IPS-18a (cell line): ENCODE measurements around the gene SESN3.
"Not testable (repeated sequence)": the region's sequence is repeated elsewhere in the genome, so short reads cannot be mapped to it uniquely, and the experiment has no call there.

Source experiments
- H3K27ac ChIP-seq: one replicate; pipeline ENCODE4 v1.5.1; 2013; ENCODE audit warnings: low read length
- H3K27me3 ChIP-seq: one replicate; pipeline ENCODE4 v1.6.1; 2013; ENCODE audit warnings: mild to moderate bottlenecking, low read length; ENCODE audit not compliant: control insufficient read depth, insufficient read depth
- H3K36me3 ChIP-seq: one replicate; pipeline ENCODE4 v1.6.1; 2013; ENCODE audit warnings: low read depth, low read length; ENCODE audit not compliant: control insufficient read depth
- H3K4me1 ChIP-seq: one replicate; pipeline ENCODE4 v1.6.1; 2013; ENCODE audit warnings: low read depth, low read length; ENCODE audit not compliant: control insufficient read depth
- H3K4me3 ChIP-seq: one replicate; pipeline ENCODE4 v1.5.1; 2013; ENCODE audit warnings: low read length
- H3K9ac ChIP-seq: one replicate; pipeline ENCODE4 v1.6.1; 2013; ENCODE audit warnings: mild to moderate bottlenecking, low read length, moderate library complexity
- H3K9me3 ChIP-seq: one replicate; pipeline ENCODE4 v1.6.1; 2013; ENCODE audit warnings: low read depth, low read length; ENCODE audit not compliant: control insufficient read depth

Gene SESN3

DNA sequence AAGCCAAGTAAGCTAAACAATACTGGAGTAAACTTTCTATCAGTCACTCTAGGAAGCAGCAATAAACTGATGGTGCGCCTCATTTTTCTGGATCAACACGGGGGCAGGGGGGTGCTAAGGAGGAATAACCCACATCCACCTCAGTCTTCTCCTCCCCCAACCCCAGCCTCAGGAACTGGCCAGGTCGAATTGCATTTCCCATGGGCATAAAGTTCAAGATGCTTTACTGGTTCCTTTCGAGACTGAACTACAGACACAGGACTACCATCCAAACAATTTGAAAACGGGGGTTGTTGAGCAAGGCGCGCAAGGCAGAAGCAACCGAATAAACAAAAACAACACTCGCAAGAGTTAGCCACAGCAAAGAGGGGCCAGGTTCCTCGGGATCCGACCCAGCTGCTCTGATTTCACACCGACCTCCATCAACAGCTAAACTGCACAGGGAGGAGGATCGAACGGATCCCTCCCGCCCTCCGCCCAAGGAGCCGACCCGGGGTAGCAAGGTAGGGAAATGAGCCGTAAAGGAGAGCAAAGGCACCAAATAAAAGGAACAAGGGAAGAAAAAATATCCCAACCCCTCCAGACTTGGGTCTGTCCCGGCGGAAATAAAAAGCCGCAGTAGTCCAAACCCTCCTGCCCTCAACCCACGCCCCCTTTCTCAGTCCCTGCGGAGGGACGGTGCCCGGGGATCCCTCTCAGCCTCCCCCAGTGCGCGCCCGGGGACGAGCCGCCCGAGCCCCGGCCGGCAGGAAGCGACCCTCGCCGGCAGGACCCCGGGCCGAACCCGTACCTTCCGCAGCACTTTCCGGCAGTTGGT, 801 bp downstream of the SESN3 start:
- H3K27ac ChIP-seq, result no peak overlapping the region
- no peaks in the 10 kb centered on the region for H3K9me3 ChIP-seq
- peak overlapping the region; percentile 79 for H3K4me3 ChIP-seq
- H3K9ac ChIP-seq, result peak overlapping the region; percentile 64
- peaks cover 39% of the 10 kb centered on the region for H3K4me1 ChIP-seq
- H3K27me3 ChIP-seq, result peaks cover 16% of the 10 kb centered on the region
- H3K36me3 ChIP-seq, result no peaks in the 10 kb centered on the region

DNA sequence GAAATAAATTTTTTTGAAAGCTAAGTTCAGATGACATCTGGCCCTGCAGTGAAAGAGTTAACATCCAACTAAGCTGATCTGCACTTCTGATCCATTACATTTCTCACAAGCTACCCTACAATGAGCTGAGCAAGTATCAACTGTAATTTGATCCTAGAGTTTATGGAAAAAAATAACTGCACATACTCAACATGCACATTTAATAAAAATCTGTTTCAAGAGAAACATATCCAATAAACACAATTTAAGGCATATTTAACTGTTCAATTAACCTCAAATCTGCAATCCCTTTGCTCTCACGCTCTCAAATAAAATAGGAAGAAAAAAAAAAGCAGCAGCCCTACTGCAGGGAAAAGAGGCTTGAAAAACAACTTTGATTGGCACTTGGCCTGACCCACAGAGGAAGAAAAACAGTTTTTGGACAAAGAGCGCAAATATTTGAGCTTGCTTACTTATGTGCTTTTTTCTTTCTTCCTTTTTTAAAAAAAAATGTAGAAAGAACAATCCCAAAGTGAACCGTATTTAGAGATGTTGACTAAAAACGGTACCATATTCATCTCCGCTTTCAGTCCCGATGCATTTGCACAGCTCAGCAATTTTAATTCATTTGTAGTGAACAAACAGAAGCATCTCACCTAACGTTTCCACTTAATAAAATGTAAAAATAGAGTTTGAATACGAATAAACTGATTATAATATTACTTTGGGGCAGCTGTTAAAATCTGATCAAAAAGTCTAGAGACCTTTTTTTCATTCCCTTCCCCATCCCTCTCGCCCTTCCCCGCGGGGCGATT, 1.6 kb downstream of the SESN3 start:
- H3K9me3 ChIP-seq, result no peaks in the 10 kb centered on the region
- H3K4me1 ChIP-seq, result peaks cover 32% of the 10 kb centered on the region
- peak overlapping the region; percentile 79 for H3K4me3 ChIP-seq
- H3K27me3 ChIP-seq, result peaks cover 16% of the 10 kb centered on the region
- peak overlapping the region; percentile 64 for H3K9ac ChIP-seq
- H3K36me3 ChIP-seq, result no peaks in the 10 kb centered on the region
- no peak overlapping the region for H3K27ac ChIP-seq

DNA sequence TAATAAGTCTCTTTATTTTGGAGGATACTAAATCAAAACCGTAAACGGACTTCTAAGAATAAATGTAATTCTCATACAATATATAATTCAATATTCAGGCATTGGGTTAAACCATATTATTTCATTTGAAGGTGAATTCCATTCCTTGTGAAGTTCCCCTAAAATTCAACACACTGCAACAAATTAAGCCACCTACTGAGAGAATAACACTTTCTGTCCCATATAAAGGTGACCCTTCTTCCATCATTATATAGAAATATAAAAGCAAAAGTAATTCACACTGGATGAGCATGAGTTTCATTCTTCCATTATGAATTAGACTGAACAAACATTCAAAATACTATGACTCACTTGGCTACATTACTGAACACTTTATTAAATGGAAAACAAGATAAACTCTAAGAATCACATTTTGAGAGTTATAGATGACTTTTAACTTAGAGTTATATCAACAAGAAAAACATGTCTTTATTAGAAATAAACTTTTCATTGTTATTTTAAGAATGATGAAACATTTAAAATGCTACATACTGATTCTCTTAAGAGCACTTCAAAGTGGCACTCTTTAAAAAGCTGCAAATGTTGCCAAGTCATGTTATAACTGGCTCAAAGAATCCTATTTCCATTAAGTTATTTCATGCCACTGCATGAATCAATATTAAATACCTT, 2.8 kb downstream of the SESN3 start:
- Histone ChIP-seq H3K4me1 (peaks cover 24% of the 10 kb centered on the region), H3K4me3 (peak overlapping the region; percentile 79), H3K9ac (no peak overlapping the region), H3K36me3 (no peaks in the 10 kb centered on the region), H3K9me3 (no peaks in the 10 kb centered on the region), H3K27me3 (peaks cover 9% of the 10 kb centered on the region), H3K27ac (no peak overlapping the region)

DNA sequence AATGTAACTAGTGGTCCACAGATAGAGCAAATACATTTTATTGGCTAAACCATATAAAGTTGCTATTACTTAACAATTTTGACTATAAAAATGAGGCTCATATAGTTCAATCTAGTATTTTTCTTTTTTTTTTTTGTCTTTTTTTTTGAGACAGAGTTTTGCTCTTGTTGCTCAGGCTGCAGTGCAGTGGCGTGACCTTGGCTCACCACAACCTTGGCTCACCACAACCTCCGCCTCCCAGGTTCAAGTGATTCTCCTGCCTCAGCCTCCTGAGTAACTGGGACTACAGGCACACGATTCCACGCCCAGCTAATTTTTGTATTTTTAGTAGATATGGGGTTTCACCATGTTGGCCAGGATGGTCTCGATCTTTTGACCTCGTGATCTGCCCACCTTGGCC, 3.9 kb downstream of the SESN3 start:
- not testable (repeated sequence) for H3K27ac ChIP-seq, H3K9me3 ChIP-seq, H3K4me3 ChIP-seq, H3K9ac ChIP-seq, H3K27me3 ChIP-seq, H3K36me3 ChIP-seq
- H3K4me1 ChIP-seq, result peaks cover 16% of the 10 kb centered on the region

DNA sequence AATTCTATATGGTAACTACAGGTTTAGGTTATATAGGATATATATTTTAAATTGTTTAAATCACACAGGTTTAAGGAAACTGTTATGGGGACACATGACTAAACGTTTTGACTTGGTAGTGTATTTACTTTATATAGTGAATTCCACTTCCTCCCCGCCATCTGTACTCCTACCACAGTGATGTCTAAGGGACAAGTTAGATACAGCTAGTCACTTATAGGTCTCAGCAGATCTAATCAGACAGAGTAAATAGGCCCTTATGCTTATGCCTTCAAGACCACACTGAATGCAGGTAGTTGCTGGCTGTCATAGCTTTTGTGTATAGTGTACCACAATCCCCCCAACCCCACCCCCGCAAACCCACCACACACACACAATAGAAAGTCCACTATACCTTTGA, 8.2 kb downstream of the SESN3 start:
- Histone ChIP-seq H3K4me3 (no peak overlapping the region), H3K4me1 (peaks cover 4% of the 10 kb centered on the region), H3K36me3 (no peaks in the 10 kb centered on the region), H3K27me3 (no peaks in the 10 kb centered on the region), H3K9me3 (no peaks in the 10 kb centered on the region), H3K27ac (no peak overlapping the region), H3K9ac (no peak overlapping the region)

DNA sequence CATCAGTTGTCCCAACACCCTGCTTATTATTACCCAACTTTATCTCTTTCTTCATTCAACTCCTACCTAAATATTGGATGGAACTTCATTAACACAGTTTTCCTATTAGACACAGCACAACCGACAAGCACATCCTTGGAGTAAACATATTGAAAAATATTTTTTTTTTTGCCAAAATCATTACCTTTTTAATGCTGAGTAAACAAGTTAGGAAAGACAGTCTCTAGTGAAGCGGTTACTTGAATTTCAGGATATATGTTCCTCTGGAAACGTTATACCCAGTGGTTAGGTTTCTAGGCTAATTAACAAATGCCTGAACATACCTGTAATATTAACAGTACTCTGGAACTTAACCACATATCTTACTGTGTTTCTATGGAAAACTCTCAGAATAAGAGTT, 11.4 kb downstream of the SESN3 start:
- Histone ChIP-seq H3K36me3 (no peaks in the 10 kb centered on the region), H3K4me1 (peaks cover 4% of the 10 kb centered on the region), H3K9me3 (no peaks in the 10 kb centered on the region), H3K9ac (no peak overlapping the region), H3K27ac (no peak overlapping the region), H3K27me3 (no peaks in the 10 kb centered on the region), H3K4me3 (no peak overlapping the region)

DNA sequence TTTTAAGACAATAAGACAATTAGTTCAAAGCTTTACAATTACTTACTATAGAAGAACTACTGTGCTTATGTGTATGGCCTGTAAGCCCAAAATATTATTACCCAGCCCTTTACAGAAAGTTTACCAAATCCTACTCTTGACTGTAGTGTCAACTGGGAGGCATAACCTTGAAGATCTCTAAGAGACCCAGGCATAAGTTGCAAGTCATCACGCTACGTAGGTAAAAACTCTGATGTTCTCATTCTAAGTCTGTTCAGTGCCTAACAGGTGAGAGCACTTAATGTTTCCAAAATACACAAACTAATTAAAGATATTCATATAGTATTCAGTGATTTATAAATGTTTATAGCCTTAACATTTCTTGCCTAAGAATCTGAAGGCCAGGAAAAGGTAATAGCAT, 12.9 kb downstream of the SESN3 start:
- Histone ChIP-seq H3K4me3 (no peak overlapping the region), H3K27me3 (no peaks in the 10 kb centered on the region), H3K4me1 (peaks cover under 1% of the 10 kb centered on the region), H3K36me3 (no peaks in the 10 kb centered on the region), H3K9me3 (no peaks in the 10 kb centered on the region), H3K27ac (no peak overlapping the region), H3K9ac (no peak overlapping the region)

DNA sequence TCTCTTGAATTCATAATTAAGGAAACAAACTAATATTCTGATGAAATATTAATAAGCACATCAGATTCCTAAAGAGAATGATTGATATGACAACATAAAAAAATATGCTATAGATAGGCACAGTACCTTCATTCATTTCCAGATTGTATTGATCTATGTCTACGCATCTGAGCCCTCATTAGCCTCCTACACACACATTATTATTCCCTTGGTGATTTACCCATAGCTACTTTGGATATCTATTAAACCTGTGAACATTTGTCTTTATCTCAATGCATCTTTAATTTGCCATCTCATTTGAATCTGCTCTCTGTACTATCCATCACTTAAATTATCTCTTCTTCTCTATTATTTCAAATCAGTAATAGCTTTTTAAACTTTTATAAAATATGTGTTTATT, 18.4 kb downstream of the SESN3 start:
- Histone ChIP-seq H3K9ac (no peak overlapping the region), H3K4me3 (no peak overlapping the region), H3K36me3 (no peaks in the 10 kb centered on the region), H3K27me3 (no peaks in the 10 kb centered on the region), H3K9me3 (no peaks in the 10 kb centered on the region), H3K4me1 (no peaks in the 10 kb centered on the region), H3K27ac (no peak overlapping the region)

DNA sequence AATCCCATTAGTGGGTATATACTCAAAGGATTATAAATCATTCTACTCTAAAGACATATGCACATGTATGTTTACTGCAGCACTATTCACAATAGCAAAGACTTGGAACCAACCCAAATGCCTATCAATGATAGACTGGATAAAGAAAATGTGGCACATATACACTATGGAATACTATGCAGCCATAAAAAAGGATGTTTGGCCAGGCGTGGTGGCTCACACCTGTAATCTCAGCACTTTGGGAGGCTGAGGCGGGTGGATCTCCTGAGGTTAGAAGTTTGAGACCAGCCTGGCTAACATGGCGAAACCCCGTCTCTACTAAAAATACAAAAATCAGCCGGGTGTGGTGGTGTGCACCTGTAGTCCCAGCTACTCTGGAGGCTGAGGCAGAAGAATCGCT, 21.5 kb downstream of the SESN3 start:
- not testable (repeated sequence) for H3K4me1 ChIP-seq, H3K27me3 ChIP-seq, H3K9ac ChIP-seq, H3K4me3 ChIP-seq, H3K9me3 ChIP-seq, H3K36me3 ChIP-seq, H3K27ac ChIP-seq

DNA sequence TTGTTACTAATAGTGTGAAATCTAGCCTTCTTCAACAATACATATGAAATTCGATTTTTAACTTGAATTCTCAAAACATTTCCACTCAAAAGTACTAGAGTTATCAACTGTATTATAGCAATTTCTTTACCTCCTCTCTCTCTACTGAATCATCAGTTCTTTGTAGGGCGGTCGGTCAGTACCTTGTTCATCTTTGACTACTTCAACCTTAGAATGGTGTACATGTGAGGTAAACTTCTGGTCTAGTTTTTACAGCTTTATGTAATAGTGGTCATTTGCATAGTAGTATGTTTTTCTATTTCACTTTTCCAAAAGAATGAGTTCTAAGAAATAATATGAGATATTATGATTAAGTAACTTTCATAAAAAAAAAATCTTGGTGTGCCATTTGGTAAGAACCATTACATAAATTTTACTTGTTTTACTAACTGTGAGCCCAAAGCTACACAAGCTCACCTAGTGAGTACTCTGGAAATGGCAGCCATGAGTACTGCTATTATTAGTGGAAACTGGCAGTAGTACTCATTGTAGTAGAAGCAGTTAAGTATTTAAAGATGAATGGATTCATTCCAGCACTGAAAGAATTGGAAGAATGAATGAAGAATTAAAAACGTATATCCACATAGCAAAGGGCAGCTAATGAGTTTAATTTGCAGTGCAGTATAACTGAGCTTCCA, 30.1 kb downstream of the SESN3 start:
- Histone ChIP-seq H3K9ac (no peak overlapping the region), H3K9me3 (no peaks in the 10 kb centered on the region), H3K4me1 (peaks cover 4% of the 10 kb centered on the region), H3K27ac (no peak overlapping the region), H3K27me3 (no peaks in the 10 kb centered on the region), H3K4me3 (no peak overlapping the region), H3K36me3 (no peaks in the 10 kb centered on the region)

DNA sequence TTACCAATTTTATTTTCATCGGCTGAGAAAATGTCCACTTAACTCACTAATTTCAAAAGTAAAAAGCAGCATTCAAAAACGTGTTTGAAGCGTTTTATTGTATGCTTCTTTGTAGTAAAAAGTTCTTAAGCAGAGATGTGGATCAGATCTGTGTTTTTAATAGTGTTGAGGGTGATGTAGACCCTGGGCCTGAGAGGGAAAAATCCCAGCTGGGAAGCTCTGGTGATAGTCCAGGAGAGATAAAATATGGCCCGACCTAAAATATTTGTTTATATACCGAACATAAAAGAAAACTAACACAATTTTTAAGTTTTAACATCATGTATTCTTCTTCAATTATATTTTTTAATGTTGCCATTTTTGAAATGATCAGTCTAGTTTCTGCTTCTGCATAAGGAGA, 35.2 kb downstream of the SESN3 start:
- no peak overlapping the region for H3K27ac ChIP-seq
- H3K4me1 ChIP-seq, result peaks cover 4% of the 10 kb centered on the region
- H3K9me3 ChIP-seq, result no peaks in the 10 kb centered on the region
- no peaks in the 10 kb centered on the region for H3K27me3 ChIP-seq
- H3K9ac ChIP-seq, result no peak overlapping the region
- H3K36me3 ChIP-seq, result peaks cover 9% of the 10 kb centered on the region
- H3K4me3 ChIP-seq, result no peak overlapping the region
